GM12864 (cell line): ENCODE results near the gene MARVELD1.
A peak's percentile ranks its signal among the peaks of the same experiment; 100 is the strongest.

ENCODE experiments used
- DNase-seq: peaks from one replicate; pipeline ENCODE4 v3.0.0-alpha.2; 2011; ENCODE audit warnings: low read depth
- H3K4me3 ChIP-seq: 2 replicates; pipeline ENCODE4 v1.5.1; 2011; ENCODE audit warnings: mild to moderate bottlenecking, low read depth, low read length, control low read depth
- TF ChIP-seq, protein P1 (sequence below): IDR thresholded peaks from 2 replicates; pipeline ENCODE4 v1.5.1; 2011; ENCODE audit warnings: low read depth, mild to moderate bottlenecking, moderate library complexity, low read length, control low read depth, inconsistent platforms; ENCODE audit errors: missing control alignments

The MARVELD1 gene

DNA sequence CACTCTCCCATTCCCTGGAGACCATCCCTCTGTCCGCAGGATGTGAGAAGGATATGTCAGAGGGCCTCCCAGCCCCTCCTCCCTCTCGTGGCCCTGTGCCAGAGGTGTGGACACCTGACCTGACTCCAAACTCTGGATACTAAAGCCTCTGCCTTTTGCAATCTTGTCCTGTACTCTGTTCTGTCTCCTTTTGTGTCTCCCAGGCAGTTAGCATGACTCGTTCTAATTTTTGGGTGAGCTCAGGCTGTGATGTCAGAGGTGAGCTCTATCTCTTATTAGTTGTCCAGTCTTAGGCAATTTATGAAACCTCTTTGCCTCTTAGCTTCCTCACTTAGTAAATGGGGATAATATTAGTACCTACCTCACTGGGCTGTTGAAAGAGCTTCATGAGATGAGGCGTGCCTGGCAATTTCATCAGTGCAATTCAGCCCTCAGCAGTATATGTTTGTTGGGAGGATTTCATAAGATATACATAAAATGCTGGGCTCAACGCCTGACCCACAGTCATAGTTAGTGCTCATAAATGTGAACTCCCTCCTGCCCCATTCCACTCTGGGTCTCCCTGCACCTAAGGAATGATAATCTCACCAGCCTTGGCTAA, 10.9 kb downstream of the MARVELD1 start:
- H3K4me3 ChIP-seq: no peak overlapping the region
- DNase-seq: no peak
- TF ChIP-seq, protein P1, sequence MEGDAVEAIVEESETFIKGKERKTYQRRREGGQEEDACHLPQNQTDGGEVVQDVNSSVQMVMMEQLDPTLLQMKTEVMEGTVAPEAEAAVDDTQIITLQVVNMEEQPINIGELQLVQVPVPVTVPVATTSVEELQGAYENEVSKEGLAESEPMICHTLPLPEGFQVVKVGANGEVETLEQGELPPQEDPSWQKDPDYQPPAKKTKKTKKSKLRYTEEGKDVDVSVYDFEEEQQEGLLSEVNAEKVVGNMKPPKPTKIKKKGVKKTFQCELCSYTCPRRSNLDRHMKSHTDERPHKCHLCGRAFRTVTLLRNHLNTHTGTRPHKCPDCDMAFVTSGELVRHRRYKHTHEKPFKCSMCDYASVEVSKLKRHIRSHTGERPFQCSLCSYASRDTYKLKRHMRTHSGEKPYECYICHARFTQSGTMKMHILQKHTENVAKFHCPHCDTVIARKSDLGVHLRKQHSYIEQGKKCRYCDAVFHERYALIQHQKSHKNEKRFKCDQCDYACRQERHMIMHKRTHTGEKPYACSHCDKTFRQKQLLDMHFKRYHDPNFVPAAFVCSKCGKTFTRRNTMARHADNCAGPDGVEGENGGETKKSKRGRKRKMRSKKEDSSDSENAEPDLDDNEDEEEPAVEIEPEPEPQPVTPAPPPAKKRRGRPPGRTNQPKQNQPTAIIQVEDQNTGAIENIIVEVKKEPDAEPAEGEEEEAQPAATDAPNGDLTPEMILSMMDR: no peak

DNA sequence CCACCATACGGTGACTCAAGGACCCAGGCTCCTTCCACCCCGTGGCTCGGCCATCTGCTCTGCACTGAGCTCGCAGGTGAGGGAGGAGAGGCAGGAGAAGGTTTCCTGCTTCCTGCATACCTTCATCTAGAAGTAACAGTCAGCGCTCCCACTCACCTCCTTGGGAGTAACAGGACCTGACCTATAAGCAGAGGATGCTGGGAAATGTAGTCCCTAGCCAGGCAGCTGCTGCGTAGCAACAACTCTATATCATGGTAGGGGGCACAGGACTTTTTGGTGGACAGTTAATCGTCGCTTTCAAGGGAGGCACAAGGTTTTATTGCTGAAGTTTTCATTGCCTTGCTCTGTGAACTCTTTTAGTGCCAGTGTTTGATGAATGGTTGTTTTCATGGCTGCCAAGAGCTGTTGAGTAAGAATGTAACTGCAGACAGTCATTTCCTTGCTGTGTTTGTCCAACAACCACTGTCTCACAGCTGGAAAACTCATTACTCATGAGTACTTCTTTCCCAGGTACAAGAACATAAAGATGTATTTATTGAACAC, 13.2 kb downstream of the MARVELD1 start:
- no peak for DNase-seq
- TF ChIP-seq, protein P1: no peak
- H3K4me3 ChIP-seq: no peak overlapping the region

DNA sequence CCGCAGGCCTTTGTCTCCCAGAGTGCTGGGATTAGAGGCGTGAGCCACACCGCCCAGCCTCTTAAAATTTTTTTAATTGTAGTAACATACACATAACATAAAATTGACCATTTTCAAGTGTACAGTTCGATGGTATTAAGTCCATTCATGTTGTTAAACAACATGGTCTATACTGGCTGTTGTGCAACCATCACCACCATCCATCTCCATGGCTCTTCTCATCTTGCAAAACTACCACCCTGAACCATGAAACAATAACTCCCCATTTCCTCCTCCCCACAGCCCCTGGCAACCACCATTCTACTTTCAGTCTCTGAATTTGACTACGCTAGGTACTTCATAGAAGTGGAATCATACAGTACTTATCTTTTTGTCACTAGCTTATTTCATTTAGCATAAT, 15.5 kb downstream of the MARVELD1 start:
- no peak overlapping the region for H3K4me3 ChIP-seq
- TF ChIP-seq, protein P1: no peak
- no peak for DNase-seq

DNA sequence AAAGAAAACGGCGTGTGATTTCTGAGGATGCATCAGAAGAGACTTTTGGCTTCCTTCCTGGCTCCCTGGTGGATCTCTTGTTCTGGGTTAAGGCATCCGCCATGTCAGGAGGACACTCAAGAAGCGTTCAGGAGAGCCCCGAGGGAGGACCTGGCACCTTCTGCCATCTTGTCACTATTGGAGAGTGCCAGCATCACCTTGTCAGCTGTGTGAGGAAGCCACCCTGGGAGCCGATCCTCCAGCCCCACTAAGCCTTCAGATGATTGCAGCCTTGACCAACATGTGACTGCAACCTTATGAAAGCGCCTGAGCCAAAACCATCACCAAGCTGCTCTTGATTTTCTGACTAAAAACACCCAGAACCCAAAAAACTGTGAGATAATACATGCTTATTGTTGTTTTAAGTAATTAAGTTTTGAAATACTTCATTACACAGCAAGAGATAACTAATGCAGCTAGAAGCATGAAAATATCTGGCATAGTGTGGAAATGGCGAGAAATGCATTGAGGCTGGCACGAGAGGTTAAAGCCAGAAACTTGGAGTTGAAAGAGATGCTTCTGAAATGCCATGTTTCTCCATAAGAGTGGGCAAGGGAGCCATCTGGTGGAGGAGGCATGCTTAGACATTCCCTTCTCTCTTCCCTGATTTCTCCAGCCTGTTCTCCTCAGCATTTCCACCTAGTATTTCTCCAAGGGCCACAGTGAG, 18.0 kb downstream of the MARVELD1 start:
- no peak for DNase-seq
- H3K4me3 ChIP-seq: no peak overlapping the region
- TF ChIP-seq, protein P1: peak; percentile 86

DNA sequence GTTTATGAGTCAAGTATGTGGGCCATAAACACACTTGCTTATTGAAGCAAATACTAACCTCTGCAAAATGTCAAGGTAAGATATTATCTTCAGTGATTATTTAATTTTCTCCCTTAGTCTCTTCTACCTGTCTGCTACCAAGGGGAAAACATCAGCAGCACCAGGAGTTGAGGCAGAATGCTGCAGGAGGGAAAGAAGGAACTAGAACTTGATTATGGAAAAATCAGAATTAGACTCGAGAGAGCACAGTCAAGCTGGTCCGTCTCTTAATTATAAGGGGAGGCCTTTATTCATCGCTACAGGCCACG, 18.5 kb downstream of the MARVELD1 start:
- DNase-seq: no peak
- H3K4me3 ChIP-seq: no peak overlapping the region
- TF ChIP-seq, protein P1: no peak

DNA sequence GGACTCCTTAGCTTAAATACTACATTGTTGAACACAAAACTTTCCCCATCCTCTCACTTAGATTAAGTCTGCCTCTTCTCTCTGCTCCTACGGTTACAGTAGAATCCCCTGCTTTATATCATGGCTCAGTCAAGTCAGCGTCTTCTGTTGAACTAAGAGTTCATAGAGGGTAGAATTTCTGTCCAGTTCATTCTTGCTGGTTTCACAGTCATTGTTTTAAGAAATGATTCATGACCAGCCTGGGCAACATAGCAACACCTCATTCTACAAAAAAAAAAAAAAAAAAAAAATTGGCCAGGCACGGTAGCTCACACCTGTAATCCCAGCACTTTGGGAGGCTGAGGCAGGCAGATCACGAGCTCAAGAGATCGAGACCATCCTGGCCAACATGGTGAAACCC, 19.7 kb downstream of the MARVELD1 start:
- TF ChIP-seq, protein P1: no peak
- no peak for DNase-seq
- H3K4me3 ChIP-seq: no peak overlapping the region

DNA sequence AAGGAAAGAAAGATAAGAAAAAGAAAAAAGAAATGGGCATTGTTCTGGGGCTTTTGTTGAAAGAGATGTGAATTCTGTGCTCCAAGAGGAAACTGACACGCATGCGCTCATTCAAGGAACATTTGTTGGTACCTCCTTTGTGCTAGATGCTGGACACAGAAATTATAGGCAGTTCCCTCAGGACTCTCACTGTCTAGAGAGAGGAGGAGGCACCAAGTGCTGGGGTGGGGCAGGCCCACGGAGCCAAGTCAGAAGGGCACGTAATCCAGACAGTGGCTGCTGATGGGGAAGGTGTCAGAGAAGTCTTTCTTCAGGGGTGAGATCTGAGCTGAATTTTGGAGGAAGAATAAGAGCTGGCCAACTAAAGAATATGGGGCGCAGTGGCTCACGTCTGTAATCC, 20.5 kb downstream of the MARVELD1 start:
- H3K4me3 ChIP-seq: no peak overlapping the region
- TF ChIP-seq, protein P1: no peak
- no peak for DNase-seq
